Vagina (tissue), 2 donors: ENCODE results near the gene DUSP21. TPM values are rescaled to one million over a fixed set of nuclear protein-coding genes. Genes with fewer than 3 reads are reported as not detected.
A peak's percentile ranks its signal among the peaks of the same experiment; 100 is the strongest.

Experiments used
- DNase-seq, 2 donors: peaks; one replicate each; pipeline ENCODE4 v3.0.0-alpha.2; 2017; ENCODE audit errors: extremely low spot score in 2 of 2
- H3K27ac ChIP-seq: fragments of 200-600 bp; sonication (generic); one replicate; pipeline ENCODE4 v1.5.1; 2019
- H3K27me3 ChIP-seq: fragments of 200-600 bp; sonication (generic); one replicate; pipeline ENCODE4 v1.5.1; 2019
- H3K36me3 ChIP-seq, 2 donors: fragments of 200-600 bp; sonication (generic); one replicate each; pipeline ENCODE4 v1.5.1; 2017 to 2019
- H3K4me1 ChIP-seq: fragments of 200-600 bp; sonication (generic); one replicate; pipeline ENCODE4 v1.5.1; 2019
- H3K4me3 ChIP-seq, 2 donors: fragments of 200-600 bp; sonication (generic); 1 replicate in 1 of 2; 2 replicates in 1 of 2; pipeline ENCODE4 v1.5.1; 2016 to 2019
- H3K9me3 ChIP-seq: fragments of 200-600 bp; sonication (generic); one replicate; pipeline ENCODE4 v1.5.1; 2019
- CTCF ChIP-seq, 3 experiments: fragments of 450-650 bp in 2 of 3; fragments of 200-600 bp in 1 of 3; sonication (generic) in 1 of 3; IDR thresholded peaks; one replicate each; pipeline ENCODE4 v1.5.1; 2017 to 2019; ENCODE audit warnings: antibody characterized with exemption in 3 of 3, mild to moderate bottlenecking in 2 of 3, moderate library complexity in 2 of 3
- POLR2A ChIP-seq, 2 donors: fragments of 450-650 bp; IDR thresholded peaks; one replicate each; pipeline ENCODE4 v1.6.1; 2017; ENCODE audit warnings: antibody characterized with exemption in 2 of 2, mild to moderate bottlenecking in 2 of 2, moderate library complexity in 2 of 2
- POLR2AphosphoS5 ChIP-seq, 2 donors: sonication (generic); formaldehyde crosslinking; IDR thresholded peaks; one replicate each; pipeline ENCODE4 v1.9.0; 2017; ENCODE audit warnings: antibody characterized with exemption in 2 of 2, mild to moderate bottlenecking in 2 of 2, low read depth in 1 of 2; ENCODE audit not compliant: insufficient read depth in 1 of 2
- intact Hi-C: fragments of 100-400 bp; cut with DNase I; formaldehyde crosslinking; loops from one replicate; pipeline ENCODE4 v1.15.1; 2023
- total RNA-seq: library from RNA; depleted of rRNA; stranded (reverse); fragments of >200 nt; gene quantifications from one replicate; pipeline ENCODE4 v1.2.3, GENCODE V29; 2016

The DUSP21 gene
- total RNA-seq, 1 donor from 2014 or later, result not detected

GRCh38 chrX:44876086-44876485 is 32.3 kb downstream of the DUSP21 start:
- H3K4me1 ChIP-seq, result peaks cover 58% of the 10 kb centered on the region
- no peak for DNase-seq
- TF ChIP-seq CTCF (IDR thresholded peaks at IDR 0.05) (no peak), POLR2AphosphoS5 (IDR thresholded peaks at IDR 0.05; ENCODE audit: insufficient read depth in 1 of 2, low read depth in 1 of 2) (no peak), POLR2A (IDR thresholded peaks at IDR 0.05) (no peak)
- no peaks in the 10 kb centered on the region for H3K27me3 ChIP-seq
- no peaks in the 10 kb centered on the region for H3K36me3 ChIP-seq
- peak overlapping the region; percentile 100 for H3K27ac ChIP-seq
- H3K4me3 ChIP-seq, result peak overlapping the region in 1 of 2 donors; percentile 64
- H3K9me3 ChIP-seq, result no peaks in the 10 kb centered on the region
- intact Hi-C loops, result no loop called here

- TF ChIP-seq POLR2A (IDR thresholded peaks at IDR 0.05) (no peak), POLR2AphosphoS5 (IDR thresholded peaks at IDR 0.05; ENCODE audit: insufficient read depth in 1 of 2, low read depth in 1 of 2) (no peak), CTCF (IDR thresholded peaks at IDR 0.05) (no peak)
- no peaks in the 10 kb centered on the region for H3K27me3 ChIP-seq
- intact Hi-C loops, result no loop called here
Observed at GRCh38 chrX:44876767-44877166, 32.9 kb downstream of the DUSP21 start.

GRCh38 chrX:44878780-44879179 is 35.0 kb downstream of the DUSP21 start:
- peaks cover 74% of the 10 kb centered on the region for H3K4me1 ChIP-seq
- no peak for DNase-seq
- no peaks in the 10 kb centered on the region for H3K36me3 ChIP-seq
- no peaks in the 10 kb centered on the region for H3K27me3 ChIP-seq
- H3K4me3 ChIP-seq, result no peak overlapping the region
- no peak for TF ChIP-seq POLR2A (IDR thresholded peaks at IDR 0.05)
- no peak for TF ChIP-seq CTCF (IDR thresholded peaks at IDR 0.05)
- no peak for TF ChIP-seq POLR2AphosphoS5 (IDR thresholded peaks at IDR 0.05; ENCODE audit: insufficient read depth in 1 of 2, low read depth in 1 of 2)
- intact Hi-C loops, result no loop called here
- no peaks in the 10 kb centered on the region for H3K9me3 ChIP-seq
- no peak overlapping the region for H3K27ac ChIP-seq

More at GRCh38 chrX:44876767-44877166, 32.9 kb downstream of the DUSP21 start:
- Histone ChIP-seq H3K9me3 (no peaks in the 10 kb centered on the region), H3K4me1 (peaks cover 58% of the 10 kb centered on the region), H3K27ac (no peak overlapping the region), H3K4me3 (no peak overlapping the region), H3K36me3 (no peaks in the 10 kb centered on the region)
- no peak for DNase-seq

GRCh38 chrX:44881549-44881948 is 37.7 kb downstream of the DUSP21 start:
- intact Hi-C loops, result no loop called here
- Histone ChIP-seq H3K4me3 (no peak overlapping the region), H3K4me1 (peaks cover 79% of the 10 kb centered on the region), H3K27me3 (no peaks in the 10 kb centered on the region), H3K9me3 (no peaks in the 10 kb centered on the region), H3K36me3 (no peaks in the 10 kb centered on the region), H3K27ac (no peak overlapping the region)
- TF ChIP-seq POLR2A (IDR thresholded peaks at IDR 0.05) (no peak), CTCF (IDR thresholded peaks at IDR 0.05) (no peak), POLR2AphosphoS5 (IDR thresholded peaks at IDR 0.05; ENCODE audit: insufficient read depth in 1 of 2, low read depth in 1 of 2) (no peak)
- no peak for DNase-seq

GRCh38 chrX:44882635-44883034 is 38.8 kb downstream of the DUSP21 start:
- Histone ChIP-seq H3K27me3 (no peaks in the 10 kb centered on the region), H3K36me3 (no peaks in the 10 kb centered on the region), H3K27ac (no peak overlapping the region), H3K9me3 (no peaks in the 10 kb centered on the region), H3K4me1 (peaks cover 70% of the 10 kb centered on the region), H3K4me3 (no peak overlapping the region)
- TF ChIP-seq POLR2AphosphoS5 (IDR thresholded peaks at IDR 0.05; ENCODE audit: insufficient read depth in 1 of 2, low read depth in 1 of 2), result no peak
- no peak for TF ChIP-seq CTCF (IDR thresholded peaks at IDR 0.05)
- no peak for TF ChIP-seq POLR2A (IDR thresholded peaks at IDR 0.05)
- intact Hi-C loops, result no loop called here
- no peak for DNase-seq
